Measurements from ENCODE around the gene AGFG2.
A peak's percentile ranks its signal among the peaks of the same experiment; 100 is the strongest.

AGFG2 gene

DNA sequence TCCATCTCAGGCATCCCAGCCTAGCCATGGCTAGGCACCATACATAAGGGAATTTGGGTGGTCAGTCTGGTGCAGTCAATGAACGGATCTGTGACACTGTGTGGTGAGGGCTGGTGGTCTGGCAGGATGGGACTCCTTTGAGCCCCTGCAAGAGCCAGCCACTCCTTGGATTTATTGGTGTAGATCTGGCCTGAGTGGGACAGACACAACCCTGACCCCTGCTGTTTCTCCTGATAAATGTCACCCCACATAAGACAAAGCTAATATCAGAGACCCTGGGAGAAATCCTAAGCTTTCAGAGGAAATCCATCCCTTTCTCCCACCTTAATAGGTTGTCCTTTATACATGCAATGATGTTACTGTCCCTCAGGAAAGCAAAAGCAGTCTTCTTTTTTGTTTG, 49.4 kb downstream of the AGFG2 start:
- DNase-seq = no peak

DNA sequence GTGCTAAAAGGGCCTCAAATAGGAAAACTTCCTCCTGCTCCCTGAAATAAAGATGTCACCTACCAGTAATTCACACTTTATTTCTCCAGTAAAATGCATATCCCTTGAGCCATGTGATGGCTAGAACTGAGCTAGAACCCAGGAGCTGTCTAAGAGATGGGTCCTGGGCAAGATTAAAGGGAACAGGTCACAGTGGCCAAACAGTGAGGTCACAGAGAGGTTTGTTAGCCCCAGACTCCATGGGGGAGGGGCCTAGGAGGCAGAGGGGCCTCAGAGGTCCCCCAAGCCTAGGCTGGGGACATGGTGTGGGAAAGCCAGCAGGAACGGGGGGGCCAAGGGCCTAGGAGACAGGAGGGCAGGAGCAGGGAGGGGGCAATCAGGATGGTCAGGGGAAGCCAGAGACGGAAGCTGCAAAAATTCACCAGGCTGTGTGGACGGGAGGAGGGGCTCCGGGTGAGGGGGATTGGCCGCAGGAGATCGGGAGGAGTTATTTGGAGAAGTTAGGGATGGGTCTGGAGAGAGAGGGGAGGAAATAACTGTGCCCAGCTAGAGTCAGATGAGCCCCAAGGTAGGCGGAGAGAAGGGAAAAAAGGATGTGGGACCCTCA, 50.4 kb downstream of the AGFG2 start:
- no peak for DNase-seq

DNA sequence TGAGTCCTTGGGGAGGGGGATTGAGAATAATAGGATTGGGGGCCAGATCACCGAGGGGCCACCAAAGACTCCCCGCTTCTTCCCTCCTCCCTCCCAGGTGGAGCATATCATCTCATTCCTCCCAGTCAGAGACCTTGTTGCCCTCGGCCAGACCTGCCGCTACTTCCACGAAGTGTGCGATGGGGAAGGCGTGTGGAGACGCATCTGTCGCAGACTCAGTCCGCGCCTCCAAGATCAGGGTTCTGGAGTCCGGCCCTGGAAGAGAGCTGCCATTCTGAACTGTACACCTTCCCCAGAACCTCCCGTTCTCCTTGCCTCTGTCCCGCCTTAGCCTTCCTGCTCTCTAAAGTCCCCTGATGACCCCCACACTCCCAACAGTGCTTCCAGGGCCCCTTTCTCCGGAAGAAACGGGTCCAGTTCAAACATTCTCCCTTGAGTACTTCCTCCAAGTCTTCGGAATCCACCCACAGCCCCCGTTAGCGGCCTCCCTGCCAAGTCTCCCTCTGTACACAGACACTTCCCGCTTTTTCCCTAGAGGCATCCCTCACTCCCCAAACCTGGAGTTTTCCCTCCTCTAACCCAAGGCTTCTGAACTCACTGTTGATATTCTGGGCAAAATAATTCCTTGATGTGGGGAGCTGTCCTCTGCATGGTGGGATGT, 51.2 kb downstream of the AGFG2 start:
- DNase-seq = no peak

DNA sequence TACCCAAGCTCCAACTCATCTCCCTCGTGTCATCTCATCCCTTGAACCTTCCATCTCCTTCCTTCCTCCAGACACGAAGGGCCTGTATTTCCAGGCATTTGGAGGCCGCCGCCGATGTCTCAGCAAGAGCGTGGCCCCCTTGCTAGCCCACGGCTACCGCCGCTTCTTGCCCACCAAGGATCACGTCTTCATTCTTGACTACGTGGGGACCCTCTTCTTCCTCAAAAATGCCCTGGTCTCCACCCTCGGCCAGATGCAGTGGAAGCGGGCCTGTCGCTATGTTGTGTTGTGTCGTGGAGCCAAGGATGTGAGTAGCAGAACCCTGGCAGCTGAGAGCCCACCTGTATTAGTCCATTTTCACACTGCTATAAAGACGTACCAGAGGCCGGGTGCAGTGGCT, 52.6 kb downstream of the AGFG2 start:
- no peak for DNase-seq

DNA sequence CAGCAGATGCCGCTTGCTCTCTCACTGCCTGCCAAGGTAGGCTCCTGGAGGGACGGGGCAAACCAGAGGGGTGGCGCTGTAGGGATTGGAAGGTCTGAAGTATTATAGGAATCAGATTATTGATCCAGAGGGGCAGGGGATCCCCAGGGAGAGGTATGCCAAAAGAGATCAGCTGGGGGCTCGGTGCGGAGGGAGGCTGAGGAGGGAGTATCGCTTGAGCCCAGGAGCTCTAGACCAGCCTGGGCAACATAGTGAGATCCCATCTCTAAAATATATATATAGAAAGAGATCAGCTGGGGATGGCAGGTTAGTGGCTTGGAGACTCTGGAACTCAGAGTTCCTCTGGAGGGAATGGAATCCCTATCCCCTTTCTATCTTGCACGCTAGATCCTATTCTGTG, 56.2 kb downstream of the AGFG2 start:
- DNase-seq = no peak

DNA sequence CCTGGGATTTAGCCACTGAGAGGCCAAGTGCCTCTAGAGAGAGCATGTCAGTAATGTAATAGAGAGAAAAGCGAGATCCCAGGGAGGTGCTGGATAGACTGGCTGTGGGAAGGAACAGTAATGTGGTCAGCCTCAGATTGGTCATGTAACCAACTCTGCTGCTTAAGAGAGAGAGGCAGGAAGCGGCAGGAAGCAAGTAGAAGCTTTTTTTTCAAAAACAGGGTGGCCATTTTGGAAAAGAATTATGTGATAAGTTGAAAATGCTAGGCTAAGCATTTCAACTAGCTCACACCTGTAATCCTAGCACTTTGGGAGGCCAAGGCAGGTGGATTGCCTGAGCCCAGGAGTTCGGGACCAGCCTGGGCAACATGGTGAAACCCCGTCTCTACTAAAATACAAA, 59.4 kb downstream of the AGFG2 start:
- no peak for DNase-seq

DNA sequence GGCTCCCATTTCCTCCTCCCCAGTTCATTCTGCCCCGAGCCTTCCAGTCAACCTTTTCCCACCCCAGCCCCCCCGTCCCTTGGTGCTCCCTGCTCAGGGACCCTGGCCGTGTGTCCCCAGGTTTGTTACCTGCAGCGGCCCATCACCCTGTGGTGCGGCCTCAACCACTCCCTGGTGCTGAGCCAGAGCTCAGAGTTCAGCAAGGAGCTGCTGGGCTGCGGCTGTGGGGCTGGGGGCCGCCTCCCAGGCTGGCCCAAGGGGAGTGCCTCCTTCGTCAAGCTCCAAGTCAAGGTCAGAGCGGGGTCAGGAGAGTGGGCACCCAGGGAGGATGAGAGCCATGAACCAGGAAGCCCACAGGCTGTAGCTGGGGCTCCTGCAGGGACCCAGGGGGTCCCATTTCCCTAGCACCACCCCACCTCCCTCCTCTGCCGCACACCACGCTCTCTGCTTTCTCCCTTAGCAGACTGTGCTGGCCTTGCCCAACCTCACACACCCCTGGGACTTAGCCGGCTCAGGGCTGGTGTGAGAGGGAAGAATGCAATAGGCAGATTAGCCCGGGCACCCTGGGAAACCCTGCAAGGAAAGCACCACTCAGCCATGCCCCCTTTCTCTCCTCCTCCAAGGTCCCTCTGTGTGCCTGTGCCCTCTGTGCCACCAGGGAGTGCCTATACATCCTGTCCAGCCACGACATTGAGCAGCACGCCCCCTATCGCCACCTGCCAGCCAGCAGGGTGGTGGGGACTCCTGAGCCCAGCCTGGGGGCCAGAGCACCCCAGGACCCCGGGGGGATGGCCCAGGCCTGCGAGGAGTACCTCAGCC, 61.1 kb downstream of the AGFG2 start:
- DNase-seq = no peak

DNA sequence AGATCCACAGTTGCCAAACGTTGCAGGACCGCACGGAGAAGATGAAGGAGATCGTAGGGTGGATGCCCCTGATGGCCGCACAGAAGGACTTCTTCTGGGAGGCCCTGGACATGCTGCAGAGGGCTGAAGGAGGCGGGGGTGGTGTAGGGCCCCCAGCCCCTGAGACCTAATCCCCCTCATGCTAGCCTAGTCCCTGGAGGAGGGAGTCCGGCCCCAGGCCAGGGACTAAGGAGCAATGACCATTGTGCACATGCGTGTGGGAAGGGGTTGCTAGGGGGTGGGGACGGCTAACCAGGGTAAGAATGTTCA, 61.7 kb downstream of the AGFG2 start:
- DNase-seq = no peak

DNA sequence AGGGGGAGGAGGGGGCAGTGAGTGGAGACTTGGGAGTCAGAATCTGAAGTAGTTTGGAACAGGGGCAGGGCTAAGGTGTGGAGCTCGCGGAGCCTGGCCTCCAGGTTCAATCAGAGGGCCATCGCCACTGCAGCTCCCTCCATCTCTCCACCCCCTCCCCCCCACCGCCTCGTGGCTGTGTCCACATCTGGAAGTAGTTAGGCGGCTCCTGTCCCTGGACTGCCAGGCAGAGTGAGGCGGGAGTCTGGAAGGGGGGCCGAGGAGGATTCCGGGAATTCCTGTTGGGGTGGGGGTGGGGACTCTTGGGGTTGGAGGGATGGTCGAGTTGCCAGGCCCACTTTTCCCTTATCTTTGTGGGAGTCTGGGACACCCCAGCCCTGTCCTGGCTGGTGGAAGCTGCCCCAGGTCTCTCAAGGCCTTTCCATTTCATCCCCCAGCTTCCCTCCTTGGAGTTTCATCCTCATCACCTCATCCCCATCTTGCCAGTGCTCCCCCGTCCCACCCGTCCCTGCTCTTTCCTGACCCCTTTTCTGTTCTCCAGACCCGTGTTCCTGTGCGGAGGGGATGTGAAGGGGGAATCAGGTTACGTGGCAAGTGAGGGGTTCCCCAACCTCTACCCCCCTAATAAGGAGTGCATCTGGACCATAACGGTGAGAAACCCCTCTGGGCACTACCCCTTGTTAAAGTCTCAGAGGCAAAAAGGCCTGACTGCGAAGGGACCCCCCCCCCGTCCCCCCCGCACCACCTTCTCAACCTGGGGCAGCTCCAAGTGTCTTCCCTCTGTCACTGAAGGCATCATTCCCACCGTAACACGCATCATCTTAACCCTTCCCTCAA, 64.1 kb downstream of the AGFG2 start:
- DNase-seq = no peak

DNA sequence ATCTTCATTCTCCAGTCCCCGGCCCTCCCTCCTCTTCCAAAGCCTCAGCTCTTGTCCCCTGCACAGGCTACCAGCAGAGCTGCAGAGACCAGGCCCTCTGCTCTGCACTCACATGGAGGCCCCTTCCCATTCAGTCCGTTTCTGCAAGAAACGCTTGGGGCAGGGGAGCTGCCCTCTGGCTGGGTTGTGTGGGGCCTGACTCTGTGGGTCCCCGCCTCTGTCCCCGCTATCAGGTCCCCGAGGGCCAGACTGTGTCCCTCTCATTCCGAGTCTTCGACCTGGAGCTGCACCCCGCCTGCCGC, 64.7 kb downstream of the AGFG2 start:
- DNase-seq = no peak

DNA sequence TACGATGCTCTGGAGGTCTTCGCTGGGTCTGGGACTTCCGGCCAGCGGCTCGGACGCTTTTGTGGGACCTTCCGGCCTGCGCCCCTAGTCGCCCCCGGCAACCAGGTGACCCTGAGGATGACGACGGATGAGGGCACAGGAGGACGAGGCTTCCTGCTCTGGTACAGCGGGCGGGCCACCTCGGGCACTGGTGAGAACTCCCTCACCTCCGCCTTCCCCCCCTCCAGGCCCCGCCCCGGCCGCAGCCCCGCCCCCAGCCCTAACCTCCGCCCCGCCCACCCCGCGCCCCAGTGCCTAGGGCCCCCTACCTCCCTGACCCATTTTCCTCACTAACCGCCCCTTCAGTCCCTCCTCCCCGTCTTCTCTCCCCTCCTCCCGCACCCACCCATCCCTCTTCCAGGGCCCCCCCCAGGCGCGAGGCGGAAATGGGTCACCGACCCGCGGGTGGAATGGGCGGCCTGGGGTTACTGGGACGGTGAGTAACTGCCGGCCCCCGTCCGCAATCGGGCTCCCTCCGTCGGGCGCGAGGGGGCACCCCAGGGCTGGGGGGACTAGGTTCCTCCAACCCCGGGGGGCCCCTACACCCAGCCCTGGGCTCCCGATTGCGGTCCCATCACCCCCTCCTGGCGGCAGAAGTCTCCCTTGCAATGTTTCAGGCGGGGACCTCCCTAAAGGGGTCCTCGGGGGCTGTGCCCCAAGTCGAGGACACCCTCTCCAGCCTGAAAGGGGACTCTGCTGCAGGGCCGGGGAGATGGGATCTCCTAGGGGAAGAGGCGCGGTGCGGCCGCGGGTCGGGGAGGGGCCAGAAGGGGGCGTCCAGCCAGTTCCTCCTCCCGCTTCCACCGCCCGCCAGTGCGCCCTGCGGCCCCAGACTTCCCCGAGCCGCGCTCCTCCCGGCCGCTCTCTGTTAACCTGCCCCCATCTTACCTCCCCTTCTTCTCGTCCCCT, 65.3 kb downstream of the AGFG2 start:
- peak in 1 of 2 experiments; percentile 48 for DNase-seq

DNA sequence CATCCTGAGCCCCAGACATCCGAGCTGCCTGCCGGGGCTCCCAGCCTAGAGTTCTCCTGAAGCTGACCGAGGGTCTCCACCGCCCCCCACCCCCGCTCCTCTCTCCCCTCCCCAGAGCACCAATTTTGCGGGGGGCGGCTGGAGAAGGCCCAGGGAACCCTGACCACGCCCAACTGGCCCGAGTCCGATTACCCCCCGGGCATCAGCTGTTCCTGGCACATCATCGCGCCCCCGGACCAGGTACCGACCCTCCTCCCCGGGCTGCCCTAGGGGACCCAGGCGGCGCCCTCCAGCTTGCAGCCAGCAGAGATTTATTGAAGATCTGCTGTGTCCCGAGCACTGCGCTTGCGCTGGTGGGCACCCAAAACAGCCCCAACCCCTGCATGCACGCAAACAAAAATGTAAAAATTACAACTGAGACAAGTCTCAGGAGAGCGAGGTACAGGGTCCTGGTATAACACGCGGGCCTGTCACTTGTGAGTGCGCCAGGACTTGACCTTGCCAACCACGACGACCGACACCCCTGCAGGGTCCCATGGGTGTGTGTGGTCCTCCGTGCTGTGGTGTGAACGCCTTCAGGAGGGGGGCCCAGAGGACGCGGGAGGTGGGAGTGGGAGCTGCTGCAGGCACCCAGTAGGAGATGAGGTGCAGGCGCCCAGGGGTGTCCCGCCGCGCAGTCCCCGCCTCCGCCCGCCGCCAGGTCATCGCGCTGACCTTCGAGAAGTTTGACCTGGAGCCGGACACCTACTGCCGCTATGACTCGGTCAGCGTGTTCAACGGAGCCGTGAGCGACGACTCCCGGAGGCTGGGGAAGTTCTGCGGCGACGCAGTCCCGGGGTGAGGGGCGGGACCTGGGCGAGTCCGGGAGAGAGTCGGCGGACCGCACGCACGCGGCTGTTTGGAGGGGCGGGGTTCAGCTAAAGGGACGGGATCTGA, 66.2 kb downstream of the AGFG2 start:
- DNase-seq = no peak

DNA sequence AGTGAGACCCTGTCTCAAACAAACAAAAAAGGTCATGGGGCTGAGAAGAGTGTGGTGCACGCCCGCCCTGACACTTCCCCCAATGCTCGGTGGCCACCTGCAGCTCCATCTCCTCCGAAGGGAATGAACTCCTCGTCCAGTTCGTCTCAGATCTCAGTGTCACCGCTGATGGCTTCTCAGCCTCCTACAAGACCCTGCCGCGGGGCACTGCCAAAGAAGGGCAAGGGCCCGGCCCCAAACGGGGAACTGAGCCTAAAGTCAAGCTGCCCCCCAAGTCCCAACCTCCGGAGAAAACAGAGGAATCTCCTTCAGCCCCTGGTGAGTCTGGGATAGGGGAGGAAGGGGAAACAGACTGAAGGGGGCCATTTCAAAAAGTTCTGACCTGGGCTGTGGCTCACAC, 67.3 kb downstream of the AGFG2 start:
- DNase-seq = no peak

DNA sequence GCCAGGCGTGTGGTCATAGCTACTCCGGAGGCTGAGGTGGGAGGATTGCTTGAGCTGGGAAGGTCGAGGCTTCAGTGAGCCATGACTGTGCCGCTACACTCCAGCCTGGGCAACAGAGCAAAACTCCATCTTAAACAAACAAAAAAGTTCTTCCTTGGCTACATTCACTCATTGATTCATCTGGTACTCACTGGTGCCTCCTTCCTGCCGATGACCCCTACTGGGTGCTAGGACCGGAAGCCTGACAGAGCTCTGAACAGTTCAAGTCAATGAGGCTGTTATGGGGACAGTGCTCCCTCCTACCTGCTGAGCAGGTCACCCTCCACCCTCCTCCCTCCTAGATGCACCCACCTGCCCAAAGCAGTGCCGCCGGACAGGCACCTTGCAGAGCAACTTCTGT, 68.1 kb downstream of the AGFG2 start:
- DNase-seq = no peak

DNA sequence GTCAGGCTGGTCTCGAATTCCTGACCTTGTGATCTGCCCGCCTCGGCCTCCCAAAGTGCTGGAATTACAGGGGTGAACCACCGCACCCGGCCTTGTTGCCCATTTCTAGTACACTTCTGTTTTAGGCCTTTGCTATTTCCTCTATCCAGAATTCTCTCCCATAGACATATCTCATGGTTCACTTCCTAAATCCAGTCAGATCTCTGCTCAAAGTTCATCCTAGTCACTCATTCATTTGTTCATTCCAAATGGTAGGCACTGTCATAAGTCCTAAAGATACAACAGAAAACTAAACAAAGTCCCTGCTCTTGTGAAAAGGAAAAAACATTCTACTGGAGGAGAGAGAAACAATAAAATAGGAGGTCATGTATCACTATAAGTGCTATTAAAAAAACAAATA, 71.0 kb downstream of the AGFG2 start:
- no peak for DNase-seq

DNA sequence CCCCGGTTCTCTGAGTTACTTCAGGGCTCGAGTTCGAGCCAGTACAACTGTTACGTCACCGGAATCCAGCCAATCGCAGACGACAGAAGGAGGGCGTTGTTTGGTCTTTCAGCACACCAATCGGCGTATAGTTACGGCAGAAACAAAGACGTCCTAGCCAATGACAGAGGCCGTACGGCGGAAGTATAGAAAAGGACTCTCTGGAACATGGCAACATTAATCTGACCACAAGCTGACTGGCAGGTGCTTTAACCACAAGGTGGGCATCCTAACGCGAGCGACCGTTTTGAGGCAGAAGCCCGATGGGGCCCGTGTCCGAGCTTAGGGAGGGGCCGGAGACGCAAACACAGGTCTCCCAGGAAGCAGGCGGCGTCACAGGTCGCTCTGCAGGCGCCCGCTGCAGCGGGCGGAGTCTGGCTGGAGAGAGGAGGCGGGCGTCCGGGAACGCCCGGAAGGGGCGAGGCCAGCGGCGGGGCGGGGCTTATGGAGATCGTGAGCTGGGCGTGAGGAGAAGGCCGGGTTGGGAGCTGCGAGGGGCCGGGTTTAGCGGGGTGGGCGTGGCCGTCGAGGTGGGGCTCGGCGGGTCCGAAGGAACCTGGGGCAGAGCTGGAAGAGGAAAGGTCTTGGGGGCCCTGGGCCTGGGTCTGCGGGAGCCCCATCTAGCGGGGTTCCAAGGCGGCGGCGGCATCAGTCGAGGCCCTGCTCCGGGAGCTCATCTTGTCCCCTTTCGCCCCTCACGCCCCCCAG, 73.2 kb downstream of the AGFG2 start, which contains the start of gene MOSPD3:
MOSPD3 (plus strand) TSS at position 558 of the 747 bp plus-strand sequence. CDS start 252 bp downstream, outside the sequence.
- peak; percentile 94 to 99 for DNase-seq

DNA sequence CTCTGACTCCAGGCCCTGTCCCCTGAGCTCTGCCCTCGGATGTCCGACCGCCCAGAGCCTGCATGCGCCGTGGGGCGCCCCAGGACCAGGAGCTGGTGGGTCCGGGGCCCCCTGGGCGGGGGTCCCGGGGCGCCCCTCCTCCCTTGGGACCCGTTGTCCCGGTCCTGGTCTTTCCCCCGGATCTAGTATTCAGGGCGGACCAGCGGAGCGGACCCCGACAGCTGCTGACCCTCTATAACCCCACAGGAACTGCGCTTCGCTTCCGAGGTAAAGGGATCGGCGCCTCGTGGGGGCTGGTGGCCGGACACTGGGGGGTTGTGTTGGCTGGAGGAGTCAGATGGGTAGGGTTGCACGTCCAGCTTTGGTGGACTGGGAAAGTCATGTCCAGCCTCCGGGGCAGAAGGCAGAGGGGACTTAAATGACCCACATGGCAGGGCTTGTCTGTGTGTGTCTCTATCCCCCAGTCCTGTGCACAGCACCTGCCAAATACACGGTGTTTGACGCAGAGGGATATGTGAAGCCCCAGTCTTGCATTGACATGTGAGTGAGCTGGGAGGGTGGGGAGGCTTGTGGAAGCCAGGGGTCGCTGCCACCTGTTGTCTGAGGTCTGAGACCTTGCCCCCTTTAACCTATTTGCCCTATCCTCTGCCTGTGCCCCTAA, 73.9 kb downstream of the AGFG2 start:
- DNase-seq = no peak

DNA sequence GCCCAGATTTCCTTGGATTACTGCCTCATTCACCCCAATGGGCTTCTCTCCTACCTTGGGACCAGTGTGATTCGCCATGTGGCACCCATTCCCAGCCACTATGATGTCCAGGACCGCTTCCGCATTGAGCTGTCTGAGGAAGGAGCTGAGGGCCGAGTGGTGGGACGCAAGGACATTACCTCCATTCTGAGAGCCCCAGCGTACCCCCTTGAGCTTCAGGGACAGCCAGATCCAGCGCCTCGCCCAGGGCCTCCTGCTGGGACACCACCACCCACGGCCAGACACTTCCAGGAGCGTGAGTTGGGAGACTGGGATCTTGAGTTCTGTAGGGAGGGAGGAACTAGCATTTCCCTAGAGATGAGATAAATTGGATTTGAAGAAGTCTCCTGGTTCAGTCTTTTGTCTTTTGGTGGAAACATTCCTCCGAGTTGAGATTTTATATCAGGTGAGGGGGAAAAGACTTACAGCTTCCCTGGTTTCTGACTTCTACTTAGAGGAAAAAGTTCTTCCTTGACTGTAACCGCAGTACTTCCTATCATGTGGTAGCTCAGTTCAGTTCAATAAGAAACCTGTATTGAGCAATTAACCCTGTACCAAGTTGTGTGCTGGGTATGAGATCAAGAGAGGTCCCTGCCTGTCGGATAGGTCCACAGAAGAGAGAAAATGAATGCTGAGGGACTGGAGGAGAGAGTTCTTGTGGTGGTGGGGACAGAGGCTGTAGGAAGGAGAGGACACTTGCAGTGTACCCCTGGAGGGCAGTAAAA, 74.6 kb downstream of the AGFG2 start:
- no peak for DNase-seq

DNA sequence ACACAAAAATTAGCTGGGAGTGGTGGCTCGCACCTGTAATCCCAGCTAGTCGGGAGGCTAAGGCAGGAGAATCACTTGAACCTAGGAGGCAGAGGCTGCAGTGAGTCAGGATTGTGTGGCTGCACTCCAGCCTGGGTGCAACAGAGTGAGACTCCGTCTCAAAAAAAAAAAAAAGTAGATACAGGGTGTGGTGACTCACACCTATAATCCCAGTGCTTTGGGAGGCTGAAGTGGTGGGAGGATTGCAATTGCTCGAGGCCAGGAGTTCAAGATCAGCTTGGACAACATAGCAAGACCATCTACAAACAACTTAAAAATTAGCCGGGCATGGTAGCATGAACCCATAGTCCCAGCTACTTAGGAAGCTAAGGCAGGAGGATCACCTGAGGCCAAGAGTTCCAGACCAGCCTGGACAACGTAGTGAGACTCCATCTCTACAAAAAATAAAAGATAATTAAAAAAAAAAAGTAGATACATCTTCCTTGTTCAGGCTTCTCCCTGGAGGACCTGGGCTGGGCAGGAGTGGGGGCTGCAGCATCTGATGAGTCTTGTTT, 75.4 kb downstream of the AGFG2 start:
- no peak for DNase-seq

Data from cerebellar nuclear complex (tissue), 1 donor.